GM13977 (cell line): Measurements from ENCODE around the gene ITPKB.

Experiments
- DNase-seq: peaks from one replicate; pipeline ENCODE4 v3.0.0; 2012; ENCODE audit warnings: low spot score
- CTCF ChIP-seq: IDR thresholded peaks from 2 replicates; pipeline ENCODE4 v1.5.1; 2012; ENCODE audit warnings: mild to moderate bottlenecking, control low read depth; ENCODE audit not compliant: insufficient read depth; ENCODE audit errors: extremely low read depth, missing control alignments
- in situ Hi-C: fragments of 300-500 bp; cut with MboI; formaldehyde crosslinking; loops from one replicate; pipeline ENCODE4 v1.12.0; 2022; ENCODE audit warnings: low sequenced_read_pairs, low pct_unique_long_range_greater_than_20kb, mixed read lengths, inconsistent platforms; ENCODE audit not compliant: unreplicated experiment

The ITPKB gene

GRCh38 chr1:226738995-226739695 lies at the start of gene ITPKB:
Gene ITPKB, minus strand, starts transcription at chr1:226739282. Its CDS starts 1,824 bp downstream, at chr1:226737458.
- in situ Hi-C loops: no loop called here
- TF ChIP-seq CTCF: no peak
- peak; percentile 71 for DNase-seq

- in situ Hi-C loops: no loop called here
These were observed 48.6 kb upstream of the ITPKB start for GRCh38 chr1:226787638-226788037.

GRCh38 chr1:226787071-226787470 lies 48.0 kb upstream of the ITPKB start:
- in situ Hi-C loops: no loop called here

More at GRCh38 chr1:226787638-226788037, 48.6 kb upstream of the ITPKB start:
- TF ChIP-seq CTCF: no peak
- DNase-seq: no peak

GRCh38 chr1:226786550-226786949 lies 47.5 kb upstream of the ITPKB start:
- in situ Hi-C loops: no loop called here
- TF ChIP-seq CTCF: no peak
- DNase-seq: peak; percentile 46

More at GRCh38 chr1:226787071-226787470, 48.0 kb upstream of the ITPKB start:
- no peak for DNase-seq
- no peak for TF ChIP-seq CTCF

GRCh38 chr1:226785805-226786204 lies 46.7 kb upstream of the ITPKB start:
- no peak for TF ChIP-seq CTCF
- no peak for DNase-seq
- in situ Hi-C loops: no loop called here

- in situ Hi-C loops: no loop called here
- no peak for TF ChIP-seq CTCF
- DNase-seq: no peak
These were observed 45.3 kb upstream of the ITPKB start for GRCh38 chr1:226784081-226785049.
